Stimulated activated CD8-positive, alpha-beta memory T cell treated with anti-CD3 and anti-CD28 coated beads, Interleukin-7, amount 100 ng/mL, for 1 hour (primary cell): Measurements from ENCODE around the gene LRRC2.
"Not testable (repeated sequence)": the region's sequence is repeated elsewhere in the genome, so short reads cannot be mapped to it uniquely, and the experiment has no call there.

Experiments
- DNase-seq, 2 donors: peaks; one replicate each; pipeline ENCODE4 v3.0.0-alpha.2; 2020; ENCODE audit warnings: low read depth in 2 of 2

LRRC2 gene, protein sequence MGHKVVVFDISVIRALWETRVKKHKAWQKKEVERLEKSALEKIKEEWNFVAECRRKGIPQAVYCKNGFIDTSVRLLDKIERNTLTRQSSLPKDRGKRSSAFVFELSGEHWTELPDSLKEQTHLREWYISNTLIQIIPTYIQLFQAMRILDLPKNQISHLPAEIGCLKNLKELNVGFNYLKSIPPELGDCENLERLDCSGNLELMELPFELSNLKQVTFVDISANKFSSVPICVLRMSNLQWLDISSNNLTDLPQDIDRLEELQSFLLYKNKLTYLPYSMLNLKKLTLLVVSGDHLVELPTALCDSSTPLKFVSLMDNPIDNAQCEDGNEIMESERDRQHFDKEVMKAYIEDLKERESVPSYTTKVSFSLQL

DNA sequence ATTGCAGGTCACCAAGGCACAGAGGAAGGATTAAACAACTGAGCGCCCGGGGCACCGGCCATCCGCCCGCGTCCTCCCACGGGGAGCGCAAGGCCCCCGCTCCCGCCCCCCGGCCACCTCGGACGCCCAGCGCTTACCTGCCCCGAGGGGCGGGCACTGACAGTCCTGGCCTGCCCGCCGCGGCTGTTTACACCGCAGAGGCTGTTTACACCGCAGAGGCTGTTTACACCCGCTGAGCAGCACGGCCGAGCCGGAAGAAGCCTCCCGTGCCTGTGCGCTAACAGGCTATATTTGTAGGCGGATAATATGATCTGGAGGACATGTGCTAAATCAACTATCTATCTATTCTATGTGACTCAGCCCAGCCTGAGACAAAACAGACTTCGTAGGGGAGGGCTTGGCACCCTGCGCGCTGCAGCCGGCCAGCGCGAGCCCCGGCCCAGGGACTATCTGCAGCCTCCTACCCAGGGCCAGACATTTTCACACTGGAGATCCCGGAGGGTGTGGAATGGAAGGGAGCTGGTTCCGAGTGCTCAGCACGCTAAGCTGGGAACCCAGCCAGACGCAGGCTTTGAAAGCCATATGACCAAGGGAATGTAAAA, at the start of gene LRRC2:
Gene LRRC2 (minus strand): TSS at position 263 of the 602 bp plus-strand sequence. CDS start 14,711 bp downstream, outside the sequence.
- DNase-seq, result no peak

DNA sequence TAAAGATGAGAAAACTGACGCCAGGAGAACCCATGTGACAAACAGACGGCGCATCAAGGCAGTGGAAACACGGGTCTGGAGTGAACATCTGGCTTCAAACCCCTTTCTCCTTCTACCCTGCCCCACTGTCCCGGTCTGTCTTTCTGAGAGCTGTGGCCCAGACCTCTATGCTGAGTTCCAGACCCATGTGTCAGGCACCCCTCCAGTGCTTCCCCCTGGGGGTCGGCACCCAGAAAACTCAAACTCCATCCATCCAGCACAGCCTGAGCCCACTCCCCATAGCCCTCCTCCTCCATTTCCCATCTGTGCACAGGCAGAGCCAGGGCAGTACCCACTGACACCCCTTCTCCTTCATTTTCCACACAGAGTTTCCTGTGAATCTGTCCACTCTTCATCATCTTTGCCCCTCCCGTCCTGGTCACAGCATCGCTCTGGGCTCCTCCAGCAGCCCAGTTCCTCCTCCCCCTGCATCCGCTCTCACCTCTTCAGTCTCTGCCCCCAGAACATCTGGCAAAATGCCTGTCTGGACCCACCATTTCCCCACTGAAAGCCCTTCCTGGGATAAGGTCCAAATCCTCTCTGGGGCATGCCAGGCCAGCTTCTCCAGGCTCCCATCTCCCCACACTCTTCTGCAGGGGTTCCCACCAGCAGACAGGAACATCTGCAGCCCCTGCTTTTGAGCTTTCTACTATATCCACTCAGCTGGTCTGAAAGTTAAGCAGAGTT, 49.1 kb upstream of the LRRC2 start:
- DNase-seq, result no peak

DNA sequence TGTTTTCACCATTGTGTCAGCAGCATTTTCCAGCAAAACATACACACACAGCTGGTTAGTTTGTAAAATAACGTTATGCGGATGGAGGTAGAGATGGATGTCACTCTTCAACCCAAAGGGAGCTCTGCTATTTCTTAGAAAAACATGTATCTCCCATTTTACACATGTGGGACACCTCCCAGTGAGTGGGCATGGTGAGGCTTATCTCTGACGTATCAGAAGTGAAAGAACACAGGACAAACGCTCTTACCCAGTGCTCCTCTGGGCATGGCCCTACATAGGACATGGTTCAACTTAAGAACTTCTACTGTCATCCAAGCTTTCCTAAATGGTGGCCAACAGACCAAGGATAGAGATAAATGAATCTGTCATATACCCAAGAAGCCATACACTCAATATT, 48.3 kb upstream of the LRRC2 start:
- no peak for DNase-seq

DNA sequence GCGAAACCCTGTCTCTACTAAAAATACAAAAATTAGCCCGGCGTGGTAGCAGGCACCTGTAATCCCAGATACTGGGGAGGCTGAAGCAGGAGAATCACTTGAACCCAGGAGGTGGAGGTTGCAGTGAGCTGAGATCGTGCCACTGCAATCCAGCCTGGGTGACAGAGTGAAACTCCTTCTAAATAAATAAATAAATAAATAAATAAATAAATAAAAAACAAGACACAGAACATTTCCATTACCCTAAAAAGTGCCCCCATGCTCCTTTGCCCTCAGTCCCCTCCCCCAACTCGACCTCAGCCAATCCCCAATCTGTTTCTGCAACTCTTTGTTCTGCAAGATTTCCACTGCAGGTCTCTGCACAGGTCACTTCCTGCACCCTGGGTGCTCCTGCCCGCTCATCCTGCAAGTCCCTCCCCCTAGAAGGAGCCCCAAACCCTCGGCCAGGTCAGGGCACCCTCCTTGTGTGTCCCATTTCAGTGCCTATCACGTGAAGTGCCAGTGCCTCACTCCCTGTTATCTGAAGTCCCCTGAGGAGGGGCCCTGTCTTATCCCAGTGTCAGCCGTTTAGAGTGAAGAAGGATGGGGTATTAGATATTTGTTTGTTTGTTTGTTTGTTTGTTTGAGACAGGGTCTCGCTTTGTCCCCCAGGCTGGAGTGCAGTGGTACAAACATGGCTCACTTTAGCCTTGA, 47.4 kb upstream of the LRRC2 start:
- DNase-seq, result no peak

DNA sequence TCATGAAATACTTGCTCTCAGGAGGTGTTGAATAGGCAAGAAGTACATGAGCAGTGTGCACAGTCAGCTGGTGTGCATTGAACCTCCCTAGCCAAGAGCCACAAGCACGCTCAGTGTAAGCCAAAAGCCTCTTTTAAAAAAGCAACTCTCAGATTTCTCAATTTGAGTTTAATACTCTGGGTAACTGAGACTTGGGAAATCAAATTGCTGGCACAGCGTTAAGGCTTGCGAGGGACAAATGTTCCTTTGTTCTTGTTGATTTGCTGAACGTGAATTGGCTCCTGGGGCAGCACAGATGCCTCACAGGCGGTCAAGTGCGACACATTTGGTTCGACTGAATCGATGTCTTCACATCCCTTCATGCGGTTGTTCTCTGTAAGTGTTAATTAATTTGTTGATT, 46.2 kb upstream of the LRRC2 start, which contains the start of gene FAM240A:
Gene FAM240A (plus strand): TSS at position 202 of the 400 bp plus-strand sequence. CDS start 159 bp downstream, at position 361.
- no peak for DNase-seq

DNA sequence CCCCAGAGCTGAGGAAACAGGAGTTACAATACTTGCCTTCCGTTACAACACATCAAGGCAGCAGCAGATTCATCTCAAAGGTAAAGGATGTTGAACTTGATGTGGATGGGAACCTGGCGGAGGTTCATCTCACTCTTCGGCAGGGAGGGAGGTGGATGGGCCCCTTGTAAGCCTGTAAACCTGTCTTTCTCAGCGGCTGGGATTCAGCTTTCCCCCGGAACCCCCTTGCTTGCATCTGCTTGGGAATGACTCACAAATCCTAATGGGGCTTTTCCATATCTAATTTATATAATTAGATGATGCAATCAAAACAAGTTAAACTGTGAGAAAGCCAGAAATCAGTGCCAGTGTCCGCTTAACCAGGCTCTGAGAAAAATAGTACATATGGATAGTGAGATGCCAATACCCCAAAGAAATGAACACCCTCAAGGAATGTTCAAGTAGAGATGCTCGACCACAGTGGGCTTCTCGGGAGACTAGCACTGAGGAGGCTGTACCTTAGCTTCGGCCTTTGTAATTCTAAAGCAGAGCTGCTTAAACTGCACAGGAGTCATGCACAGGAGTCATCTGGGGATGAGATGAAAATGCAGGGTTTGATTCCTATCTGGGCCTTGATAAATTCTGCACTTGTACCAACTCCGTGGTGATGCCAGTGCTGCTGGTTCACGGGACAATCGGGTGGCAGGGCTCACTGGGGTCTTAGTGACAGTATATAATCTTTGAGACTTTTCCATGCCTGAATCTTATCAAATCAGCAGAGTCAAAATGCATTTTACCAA, 44.0 kb upstream of the LRRC2 start:
- no peak for DNase-seq

DNA sequence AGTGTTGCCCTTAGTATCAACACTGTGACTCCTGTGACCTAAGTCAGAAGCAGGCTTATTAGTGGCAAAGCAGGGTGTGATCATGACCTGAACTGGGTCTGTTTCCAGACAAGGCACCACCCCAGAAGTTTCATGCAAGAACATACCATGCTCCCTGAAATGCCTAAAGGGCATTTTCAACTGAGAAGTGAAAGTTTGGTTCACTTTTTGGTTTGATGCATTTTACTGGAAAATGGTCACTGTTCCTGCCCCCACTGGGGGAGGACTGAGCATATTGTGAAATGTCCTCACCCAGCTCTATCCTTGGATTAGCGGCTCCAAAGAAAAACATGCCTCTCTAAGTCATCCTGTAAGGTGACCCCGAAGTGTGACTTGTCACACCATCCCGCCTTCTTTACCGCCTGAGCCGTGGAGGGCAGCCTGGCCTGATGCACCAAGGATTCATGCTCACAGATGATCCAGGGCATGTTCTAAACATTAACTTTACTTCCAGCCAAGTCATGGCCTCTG, 43.2 kb upstream of the LRRC2 start:
- no peak for DNase-seq

DNA sequence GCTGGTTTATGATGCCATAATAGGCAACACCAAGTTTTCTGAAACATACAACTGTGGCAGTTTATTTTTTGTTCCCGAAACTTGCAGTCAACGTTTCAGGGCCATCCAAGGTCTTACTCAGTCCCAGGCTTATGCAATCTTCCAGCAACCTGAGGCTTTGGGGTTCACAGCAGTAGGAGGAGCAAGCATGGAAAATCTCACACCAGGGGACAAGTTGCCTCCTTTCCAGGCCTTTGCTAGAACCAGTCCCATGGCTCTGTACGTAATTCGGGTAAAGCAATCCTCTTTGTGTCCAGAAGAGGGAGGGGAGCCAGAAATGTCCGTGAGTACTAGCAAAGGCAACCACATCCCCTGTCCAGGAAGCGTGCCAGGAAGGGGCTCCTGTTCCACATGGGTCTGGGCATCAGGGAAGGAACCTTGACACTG, 41.5 kb upstream of the LRRC2 start:
- no peak for DNase-seq

DNA sequence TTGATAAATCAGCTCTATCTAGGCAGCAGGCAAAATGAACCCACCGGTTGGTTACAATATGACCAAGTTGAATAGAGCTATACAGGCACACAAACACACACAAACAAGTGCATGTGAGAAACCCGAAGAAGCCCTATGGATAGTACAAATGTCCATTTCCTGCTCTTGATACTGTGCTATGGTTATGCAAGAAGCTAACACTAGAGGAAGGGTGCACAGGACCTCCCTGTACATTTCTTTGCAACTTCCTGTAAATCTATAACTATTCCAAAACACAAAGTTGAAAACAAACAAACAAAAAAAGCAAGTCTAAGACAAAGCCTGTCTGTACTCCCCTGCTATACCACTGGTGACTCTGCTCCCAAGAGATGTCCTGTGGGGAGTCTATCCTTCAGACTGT, 38.0 kb upstream of the LRRC2 start:
- no peak for DNase-seq

DNA sequence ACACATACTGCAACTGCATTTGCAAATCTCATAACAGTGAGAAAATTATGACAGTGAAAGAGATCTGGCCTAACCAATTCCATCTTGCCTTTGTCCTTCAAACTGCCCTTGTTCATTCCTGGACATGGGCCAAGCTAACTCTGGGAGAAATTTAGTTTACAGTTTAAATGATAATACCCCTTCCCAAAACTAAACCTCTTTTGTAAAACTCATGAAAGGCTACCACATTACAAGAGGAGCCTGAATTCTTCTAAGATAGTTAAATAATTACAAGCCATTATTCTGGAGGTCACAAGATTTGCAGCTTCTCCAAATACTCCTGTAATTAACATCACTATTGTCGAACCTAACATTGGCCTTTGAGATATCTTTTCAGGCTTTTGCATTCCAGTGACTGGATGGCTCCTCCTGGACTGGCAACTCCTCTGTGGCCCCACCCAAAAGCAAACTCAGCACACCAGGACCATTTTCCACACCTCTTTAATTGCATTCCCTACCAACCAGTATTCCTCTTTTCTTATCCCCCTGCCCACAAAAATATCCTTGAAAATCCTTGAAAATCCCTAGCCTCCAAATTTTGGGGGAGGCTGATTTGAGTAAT, 37.4 kb upstream of the LRRC2 start:
- DNase-seq, result no peak

DNA sequence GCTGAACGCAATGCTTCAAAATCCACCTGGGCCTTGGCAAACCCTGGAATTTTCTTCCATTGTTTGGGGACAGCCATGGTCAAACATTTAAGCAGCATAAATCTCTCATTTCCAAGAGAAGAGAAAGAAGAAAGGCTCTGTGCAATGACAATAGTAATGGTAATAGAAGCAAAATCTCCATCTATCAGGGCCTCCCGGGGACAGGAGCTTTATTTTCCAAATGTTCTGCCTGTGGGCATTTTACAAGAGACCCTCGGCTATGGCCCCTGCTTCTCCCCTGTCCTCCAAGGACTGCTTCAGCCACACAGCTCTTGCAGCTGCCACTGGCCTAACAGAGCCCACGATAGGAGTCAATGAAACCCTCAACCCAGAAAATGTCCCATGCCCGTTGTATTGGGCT, 33.5 kb upstream of the LRRC2 start:
- no peak for DNase-seq

DNA sequence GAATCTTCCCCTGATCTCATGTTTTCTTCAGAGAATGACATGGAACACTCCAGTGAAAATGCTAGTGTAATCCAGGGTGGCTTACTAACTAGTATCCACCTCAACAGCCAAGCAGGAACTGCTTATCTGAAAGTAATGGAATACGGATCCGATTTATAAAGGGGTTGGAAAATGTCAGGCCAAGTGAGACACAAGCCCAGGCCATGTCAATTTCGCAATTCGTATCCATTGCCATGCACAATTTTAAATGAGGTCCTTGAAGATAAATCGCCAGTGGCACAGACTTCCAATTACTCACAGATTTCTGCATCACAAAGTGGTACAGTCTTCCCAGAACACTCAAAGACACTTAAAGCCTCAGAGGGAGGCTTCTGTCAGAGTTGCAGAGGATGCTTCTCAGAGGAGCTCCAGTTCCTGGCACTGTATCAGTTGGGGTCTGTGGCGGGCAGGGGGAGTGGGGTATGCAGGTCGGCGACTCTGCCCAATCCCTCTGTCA, 29.8 kb upstream of the LRRC2 start:
- no peak for DNase-seq

DNA sequence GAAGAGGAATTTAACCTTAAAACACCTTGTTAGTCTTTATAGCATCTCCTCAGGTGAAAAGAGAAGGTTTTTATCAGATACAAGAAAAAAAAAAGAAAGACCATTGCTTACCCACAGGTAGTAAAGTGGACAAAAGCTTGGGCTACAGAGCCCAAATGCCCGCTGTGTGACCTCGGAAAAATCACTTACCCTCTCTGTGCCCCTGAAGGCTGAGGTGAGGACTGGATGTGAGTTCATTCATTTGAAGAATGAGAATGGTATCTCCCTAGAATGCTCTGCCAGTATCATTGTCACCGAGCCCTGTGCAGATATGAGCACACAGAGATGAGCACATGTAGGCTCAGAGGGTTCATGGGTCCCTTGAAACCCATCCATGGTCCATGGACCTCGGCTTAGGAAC, 28.6 kb upstream of the LRRC2 start:
- no peak for DNase-seq

DNA sequence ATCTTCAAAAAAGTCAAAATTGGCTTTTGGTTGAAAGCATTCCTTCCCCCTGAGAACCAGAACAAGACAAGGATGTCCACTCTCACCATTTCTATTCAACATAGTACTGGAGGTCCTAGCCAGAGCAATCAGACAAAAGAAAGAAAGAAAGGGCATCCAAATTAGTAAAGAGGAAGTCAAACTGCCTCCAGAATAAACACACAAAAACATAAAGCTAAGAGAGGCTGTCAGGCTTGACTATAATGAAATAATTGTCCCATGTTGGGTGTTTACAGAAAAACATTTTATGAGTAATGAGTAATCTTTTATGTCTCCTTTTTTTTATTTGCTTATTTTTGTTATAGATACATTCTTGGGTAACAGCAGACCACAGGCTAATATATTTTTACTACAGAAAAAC, 27.9 kb upstream of the LRRC2 start:
- no peak for DNase-seq

DNA sequence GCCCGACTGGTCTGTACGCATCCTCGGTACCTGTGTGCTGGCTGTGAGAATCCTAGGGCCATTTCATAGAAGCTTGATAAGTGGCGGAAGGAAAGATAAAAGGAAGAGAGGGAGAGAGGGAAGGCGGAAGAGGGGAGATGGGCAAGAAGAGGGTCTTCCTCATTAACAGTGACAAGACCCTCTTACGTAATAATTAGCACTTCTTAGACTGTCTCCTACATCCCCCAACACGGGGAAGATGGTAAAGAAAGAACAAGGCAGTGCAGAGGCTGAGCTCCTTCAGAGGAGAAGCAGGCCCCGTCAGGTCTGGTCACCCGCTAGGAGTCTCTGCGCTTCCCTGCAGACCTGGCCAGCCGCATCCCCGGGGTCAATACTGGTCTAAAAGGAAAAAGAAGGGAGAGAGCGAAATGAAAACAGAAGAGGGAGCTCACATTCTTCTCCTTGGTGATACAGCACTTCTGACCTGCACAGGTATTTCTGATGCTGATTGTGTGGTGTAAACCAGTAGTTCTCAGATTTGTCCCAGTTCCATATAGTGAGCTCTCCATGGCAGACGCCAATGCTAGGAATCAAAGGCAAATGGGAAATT, 27.3 kb upstream of the LRRC2 start:
- DNase-seq, result no peak

DNA sequence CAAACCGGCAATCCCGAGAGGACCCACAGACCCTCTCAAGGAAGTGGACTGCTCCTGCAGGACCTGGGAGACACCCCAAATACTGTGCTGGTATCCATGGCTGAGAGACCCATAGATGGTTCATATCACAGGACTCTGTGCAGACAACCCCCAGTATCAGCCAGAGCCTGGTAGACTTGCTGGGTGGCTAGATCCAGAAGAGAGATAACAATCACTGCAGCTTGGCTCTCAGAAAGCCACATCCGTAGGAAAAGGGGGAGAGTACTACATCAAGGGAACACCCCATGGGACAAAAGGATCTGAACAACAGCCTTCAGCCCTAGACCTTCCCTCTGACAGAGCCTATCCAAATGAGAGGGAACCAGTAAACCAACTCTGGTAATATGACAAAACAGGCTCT, 21.2 kb upstream of the LRRC2 start:
- not testable (repeated sequence) for DNase-seq

DNA sequence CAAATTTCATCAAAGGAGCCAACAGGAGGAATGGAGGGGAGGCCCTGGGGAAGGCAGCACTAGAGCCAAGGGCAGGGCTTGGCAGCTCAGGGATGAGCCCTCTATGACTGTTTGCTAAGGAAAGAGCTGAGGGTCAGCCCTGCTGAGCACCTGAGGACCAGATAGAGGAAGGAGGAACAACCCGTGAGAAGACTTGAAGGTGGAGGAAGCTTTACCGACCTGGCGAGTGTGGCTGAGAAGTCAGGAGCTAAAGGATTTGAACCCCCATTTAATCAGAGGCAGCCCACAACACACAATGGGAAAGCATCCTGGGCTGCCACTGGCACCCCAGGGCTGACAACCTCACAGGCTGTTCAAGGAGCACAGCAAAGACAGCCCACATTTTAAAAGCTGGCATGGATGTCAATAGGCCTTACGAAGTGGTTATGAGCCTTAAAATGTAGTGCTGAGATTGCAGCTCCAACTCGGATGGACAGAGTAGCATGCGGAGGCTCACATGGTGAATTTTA, 20.7 kb upstream of the LRRC2 start:
- DNase-seq, result no peak

DNA sequence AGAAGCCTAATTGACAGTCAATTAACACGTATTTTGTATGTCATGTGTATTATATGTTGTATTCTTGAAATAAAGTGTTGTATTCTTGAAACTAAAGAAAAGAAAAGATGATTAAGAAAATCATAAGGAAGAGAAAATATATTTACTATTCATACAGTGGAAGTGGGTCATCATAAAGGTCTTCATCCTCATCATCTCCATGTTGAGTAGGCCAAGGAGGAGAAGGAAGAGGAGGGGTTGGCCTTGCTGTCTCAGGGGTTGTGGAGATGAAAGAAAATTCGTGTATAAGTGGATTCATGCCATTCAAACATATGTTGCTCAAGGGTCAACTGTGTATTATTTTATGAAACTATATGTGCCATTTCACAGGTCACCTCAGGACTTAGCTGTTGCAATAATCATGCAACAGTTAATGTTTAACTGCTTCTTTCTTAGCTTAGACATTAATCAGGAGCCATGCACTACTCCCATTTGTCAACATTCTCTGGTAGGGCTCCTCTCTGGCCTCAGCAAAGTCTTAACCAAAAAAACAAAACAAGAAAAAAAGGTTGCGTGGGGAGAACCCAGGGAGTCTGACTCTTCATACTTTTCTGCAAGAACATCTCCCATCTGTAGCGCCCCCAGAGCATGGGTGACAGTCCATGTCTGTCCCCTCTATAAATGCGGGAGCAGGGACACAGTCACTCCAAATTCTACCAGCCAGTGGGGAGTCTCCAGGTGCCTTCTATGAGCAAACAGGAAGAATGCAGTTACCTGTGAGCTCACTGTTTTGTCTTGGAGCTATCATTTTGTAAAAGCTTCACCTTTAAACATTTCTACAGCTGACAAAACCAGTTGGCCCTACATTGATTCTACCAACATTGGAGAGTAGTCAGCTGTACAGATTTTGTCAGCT, 19.9 kb upstream of the LRRC2 start:
- DNase-seq, result no peak
